Gastroesophageal sphincter (tissue), 4 donors: ENCODE measurements around the gene SLC3A2. TPM values are rescaled to one million over a fixed set of nuclear protein-coding genes. Genes with fewer than 3 reads are reported as not detected.

Source experiments
- ATAC-seq: fragments of 150-250 bp; one replicate; pipeline ENCODE4 v1.9.1; 2016; ENCODE audit warnings: mild to moderate bottlenecking, moderate library complexity
- H3K27ac ChIP-seq, 4 donors: fragments of 200-600 bp; sonication (generic) in 3 of 4; 1 replicate in 3 of 4; 2 replicates in 1 of 4; pipeline ENCODE4 v1.5.1; 2016 to 2019
- H3K27me3 ChIP-seq: fragments of 200-600 bp; sonication (generic); one replicate; pipeline ENCODE4 v1.5.1; 2019
- H3K36me3 ChIP-seq, 2 donors: fragments of 200-600 bp; sonication (generic); one replicate each; pipeline ENCODE4 v1.5.1; 2019; ENCODE audit warnings: control low read depth in 1 of 2
- H3K4me1 ChIP-seq, 3 donors: fragments of 200-600 bp; sonication (generic); 1 replicate in 2 of 3; 2 replicates in 1 of 3; pipeline ENCODE4 v1.5.1; 2016 to 2019; ENCODE audit warnings: control low read depth in 2 of 3
- H3K4me3 ChIP-seq, 2 donors: fragments of 200-600 bp; sonication (generic); one replicate each; pipeline ENCODE4 v1.5.1; 2019; ENCODE audit warnings: mild to moderate bottlenecking in 1 of 2, moderate library complexity in 1 of 2
- H3K9me3 ChIP-seq, 3 donors: fragments of 200-600 bp; sonication (generic); one replicate each; pipeline ENCODE4 v1.5.1; 2017 to 2019; ENCODE audit warnings: control low read depth in 2 of 3
- CTCF ChIP-seq, 4 experiments: fragments of 200-600 bp in 2 of 4; fragments of 450-650 bp in 2 of 4; sonication (generic) in 1 of 4; IDR thresholded peaks; one replicate each; pipeline ENCODE4 v1.5.1; 2017 to 2019; ENCODE audit warnings: antibody characterized with exemption in 4 of 4, mild to moderate bottlenecking in 2 of 4, moderate library complexity in 2 of 4
- EP300 ChIP-seq: sonication (generic); formaldehyde crosslinking; IDR thresholded peaks from one replicate; pipeline ENCODE4 v1.6.1; 2017; ENCODE audit warnings: antibody characterized with exemption, mild to moderate bottlenecking
- POLR2A ChIP-seq, 2 donors: fragments of 450-650 bp; IDR thresholded peaks; one replicate each; pipeline ENCODE4 v1.6.1; 2017; ENCODE audit warnings: antibody characterized with exemption in 2 of 2, mild to moderate bottlenecking in 2 of 2, moderate library complexity in 1 of 2
- POLR2AphosphoS5 ChIP-seq: sonication (generic); formaldehyde crosslinking; IDR thresholded peaks from one replicate; pipeline ENCODE4 v1.6.1; 2017; ENCODE audit warnings: antibody characterized with exemption
- whole genome bisulfite sequencing, 2 donors: methylation state at CpG; one replicate each; pipeline ENCODE4 v1.1.5; 2018; ENCODE audit warnings: low coverage in 1 of 2; 5-methylcytosine and 5-hydroxymethylcytosine counted together
- total RNA-seq, 4 donors: library from RNA; depleted of rRNA; stranded (reverse); fragments of >200 nt; gene quantifications; one replicate each; pipeline ENCODE4 v1.1.0, GENCODE V29; 2016

Gene SLC3A2
- 100 to 1,000 TPM in 1 of 4 donors, 10 to 100 TPM in 3; 66.9 to 144 (median 80.2) TPM for total RNA-seq

GRCh38 chr11:62880803-62881578 lies at the start of gene SLC3A2:
Gene SLC3A2, plus strand, starts transcription at chr11:62880896. Its CDS starts 128 bp downstream, at chr11:62881024.
- H3K9me3 ChIP-seq = no peaks in the 10 kb centered on the region
- H3K27ac ChIP-seq = peak within 1 kb of the TSS; percentile 95 to 99 (median 97)
- H3K36me3 ChIP-seq = peaks cover 0 to 38% of the 10 kb centered on the region in 2 donors
- 0% methylated on average over 12 to 20 of the region's 69 CpGs for WGBS, 2 donors
- ATAC-seq = peak; percentile 91
- peaks cover 0 to 64% (median 32%) of the 10 kb centered on the region in 3 donors for H3K4me1 ChIP-seq
- TF ChIP-seq POLR2AphosphoS5 (peak; percentile 99), CTCF (IDR thresholded peaks at IDR 0.05) (peak in 3 of 4 experiments; percentile 69 to 94 (median 76)), EP300 (no peak), POLR2A (IDR thresholded peaks at IDR 0.05) (peak; percentile 97 to 98)
- peak within 1 kb of the TSS; percentile 85 to 93 for H3K4me3 ChIP-seq
- no peaks in the 10 kb centered on the region for H3K27me3 ChIP-seq

- ATAC-seq = peak; percentile 1
- Histone ChIP-seq H3K4me3 (peak overlapping the region; percentile 66 to 93), H3K4me1 (peaks cover 0 to 78% (median 32%) of the 10 kb centered on the region in 3 donors), H3K27ac (peak overlapping the region; percentile 74 to 100 (median 97)), H3K27me3 (no peaks in the 10 kb centered on the region), H3K36me3 (peaks cover 0 to 60% of the 10 kb centered on the region in 2 donors), H3K9me3 (no peaks in the 10 kb centered on the region)
- TF ChIP-seq POLR2AphosphoS5 (no peak), EP300 (no peak), CTCF (IDR thresholded peaks at IDR 0.05) (no peak), POLR2A (IDR thresholded peaks at IDR 0.05) (no peak)
- WGBS, 2 donors = 0% methylated on average over 7 of the region's 33 CpGs; no CpG with 5 or more reads in 1 of the 2 donors
Measured at GRCh38 chr11:62830904-62831519, 49.7 kb upstream of the SLC3A2 start.

GRCh38 chr11:62831520-62832335 lies 49.0 kb upstream of the SLC3A2 start, which contains the start of gene STX5:
Gene STX5, minus strand, starts transcription at chr11:62832051. Its CDS starts 808 bp downstream, at chr11:62831243.
- TF ChIP-seq POLR2AphosphoS5 = peak; percentile 89
- TF ChIP-seq CTCF (IDR thresholded peaks at IDR 0.05) = no peak
- peak; percentile 73 to 87 for TF ChIP-seq POLR2A (IDR thresholded peaks at IDR 0.05)
- H3K27ac ChIP-seq = peak within 1 kb of the TSS; percentile 74 to 100 (median 97)
- H3K4me3 ChIP-seq = peak within 1 kb of the TSS; percentile 66 to 93
- no peaks in the 10 kb centered on the region for H3K9me3 ChIP-seq
- peaks cover 0 to 78% (median 32%) of the 10 kb centered on the region in 3 donors for H3K4me1 ChIP-seq
- H3K27me3 ChIP-seq = no peaks in the 10 kb centered on the region
- ATAC-seq = peak; percentile 96
- peaks cover 0 to 60% of the 10 kb centered on the region in 2 donors for H3K36me3 ChIP-seq
- 0% methylated on average over 23 of the region's 65 CpGs; no CpG with 5 or more reads in 1 of the 2 donors for WGBS, 2 donors

GRCh38 chr11:62832336-62833234 lies 48.1 kb upstream of the SLC3A2 start, which contains the start of gene TEX54:
Gene TEX54, minus strand, starts transcription at chr11:62832841.
- 10% methylated on average over 4 to 10 of the region's 40 CpGs for WGBS, 2 donors
- ATAC-seq = peak; percentile 10
- Histone ChIP-seq H3K4me1 (peaks cover 0 to 76% (median 32%) of the 10 kb centered on the region in 3 donors), H3K36me3 (peaks cover 0 to 57% of the 10 kb centered on the region in 2 donors), H3K4me3 (peak within 1 kb of the TSS; percentile 66 to 93), H3K9me3 (no peaks in the 10 kb centered on the region), H3K27ac (peak within 1 kb of the TSS; percentile 74 to 100 (median 97)), H3K27me3 (no peaks in the 10 kb centered on the region)
- TF ChIP-seq POLR2A (IDR thresholded peaks at IDR 0.05) = no peak
- no peak for TF ChIP-seq CTCF (IDR thresholded peaks at IDR 0.05)
- TF ChIP-seq EP300 = no peak
- no peak for TF ChIP-seq POLR2AphosphoS5
